ENCODE results near the gene WDR12.

DNA sequence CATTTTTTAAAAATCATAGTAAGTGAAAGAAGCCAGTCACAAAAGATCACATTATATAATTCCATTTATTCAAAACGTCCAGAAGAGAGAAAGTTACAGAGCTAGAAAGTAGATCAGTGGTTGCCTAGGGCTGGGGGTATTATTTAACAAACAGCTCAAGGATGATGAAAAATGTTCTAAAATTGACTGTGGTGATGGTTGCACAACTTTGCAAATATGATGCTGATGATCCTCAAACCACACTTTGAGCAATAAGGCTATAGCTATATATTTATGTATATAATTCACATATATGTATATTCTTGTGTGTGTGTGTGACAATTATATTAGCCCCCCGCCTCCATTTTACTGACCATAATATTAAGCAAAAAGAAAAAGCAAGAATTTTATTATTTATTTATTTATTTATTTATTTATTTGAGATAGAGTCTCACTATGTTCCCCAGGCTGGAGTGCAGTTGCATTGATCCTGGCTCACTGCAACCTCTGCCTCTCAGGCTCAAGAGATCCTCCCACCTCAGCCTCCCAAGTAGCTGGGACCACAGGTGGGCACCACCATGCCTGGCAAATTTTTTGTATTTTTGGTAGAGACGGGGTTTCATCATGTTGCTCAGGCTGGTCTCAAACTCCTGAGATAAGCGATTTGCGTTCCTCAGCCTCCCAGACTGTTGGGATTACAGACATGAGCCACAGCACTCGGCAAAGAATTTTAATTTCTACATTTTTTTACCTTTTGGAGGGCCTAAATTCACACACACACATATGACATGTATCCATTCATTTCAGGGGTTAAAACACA is 1.9 kb downstream of the WDR12 start:
- TF ChIP-seq TCF12 (IDR thresholded peaks at IDR 0.05; ENCODE audit: low read depth) = no peak
- TF ChIP-seq, protein P1, sequence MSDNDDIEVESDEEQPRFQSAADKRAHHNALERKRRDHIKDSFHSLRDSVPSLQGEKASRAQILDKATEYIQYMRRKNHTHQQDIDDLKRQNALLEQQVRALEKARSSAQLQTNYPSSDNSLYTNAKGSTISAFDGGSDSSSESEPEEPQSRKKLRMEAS (IDR thresholded peaks at IDR 0.05) = no peak
- TF ChIP-seq TEAD4 (IDR thresholded peaks at IDR 0.05) = no peak
- TF ChIP-seq RAD21 (IDR thresholded peaks at IDR 0.05; ENCODE audit: low read depth) = no peak
- no peak for TF ChIP-seq EP300 (IDR thresholded peaks at IDR 0.05; ENCODE audit: borderline replicate concordance)
- TF ChIP-seq, protein P2, sequence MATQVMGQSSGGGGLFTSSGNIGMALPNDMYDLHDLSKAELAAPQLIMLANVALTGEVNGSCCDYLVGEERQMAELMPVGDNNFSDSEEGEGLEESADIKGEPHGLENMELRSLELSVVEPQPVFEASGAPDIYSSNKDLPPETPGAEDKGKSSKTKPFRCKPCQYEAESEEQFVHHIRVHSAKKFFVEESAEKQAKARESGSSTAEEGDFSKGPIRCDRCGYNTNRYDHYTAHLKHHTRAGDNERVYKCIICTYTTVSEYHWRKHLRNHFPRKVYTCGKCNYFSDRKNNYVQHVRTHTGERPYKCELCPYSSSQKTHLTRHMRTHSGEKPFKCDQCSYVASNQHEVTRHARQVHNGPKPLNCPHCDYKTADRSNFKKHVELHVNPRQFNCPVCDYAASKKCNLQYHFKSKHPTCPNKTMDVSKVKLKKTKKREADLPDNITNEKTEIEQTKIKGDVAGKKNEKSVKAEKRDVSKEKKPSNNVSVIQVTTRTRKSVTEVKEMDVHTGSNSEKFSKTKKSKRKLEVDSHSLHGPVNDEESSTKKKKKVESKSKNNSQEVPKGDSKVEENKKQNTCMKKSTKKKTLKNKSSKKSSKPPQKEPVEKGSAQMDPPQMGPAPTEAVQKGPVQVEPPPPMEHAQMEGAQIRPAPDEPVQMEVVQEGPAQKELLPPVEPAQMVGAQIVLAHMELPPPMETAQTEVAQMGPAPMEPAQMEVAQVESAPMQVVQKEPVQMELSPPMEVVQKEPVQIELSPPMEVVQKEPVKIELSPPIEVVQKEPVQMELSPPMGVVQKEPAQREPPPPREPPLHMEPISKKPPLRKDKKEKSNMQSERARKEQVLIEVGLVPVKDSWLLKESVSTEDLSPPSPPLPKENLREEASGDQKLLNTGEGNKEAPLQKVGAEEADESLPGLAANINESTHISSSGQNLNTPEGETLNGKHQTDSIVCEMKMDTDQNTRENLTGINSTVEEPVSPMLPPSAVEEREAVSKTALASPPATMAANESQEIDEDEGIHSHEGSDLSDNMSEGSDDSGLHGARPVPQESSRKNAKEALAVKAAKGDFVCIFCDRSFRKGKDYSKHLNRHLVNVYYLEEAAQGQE (IDR thresholded peaks at IDR 0.05; ENCODE audit: low read depth) = no peak

All from Ishikawa (cell line).